Astrocyte of the hippocampus (primary cell): ENCODE measurements around the gene RGS17.

ENCODE experiments used
- DNase-seq: peaks from one replicate; pipeline ENCODE4 v3.0.0; 2011; ENCODE audit warnings: low read depth, low spot score

Gene RGS17

GRCh38 chr6:153084393-153084792 is 46.7 kb downstream of the RGS17 start:
- no peak for DNase-seq

GRCh38 chr6:153083869-153084268 is 47.2 kb downstream of the RGS17 start:
- DNase-seq: no peak

- no peak for DNase-seq
Observed at GRCh38 chr6:153081914-153082313, 49.2 kb downstream of the RGS17 start.

- no peak for DNase-seq
Observed at GRCh38 chr6:153076431-153076830, 54.7 kb downstream of the RGS17 start.

GRCh38 chr6:153074761-153075160 is 56.3 kb downstream of the RGS17 start:
- no peak for DNase-seq

- no peak for DNase-seq
Observed at GRCh38 chr6:153073841-153074240, 57.2 kb downstream of the RGS17 start.

GRCh38 chr6:153070756-153071155 is 60.3 kb downstream of the RGS17 start:
- DNase-seq: no peak

- DNase-seq: no peak
Observed at GRCh38 chr6:153069897-153070296, 61.2 kb downstream of the RGS17 start.

GRCh38 chr6:153065222-153065621 is 65.9 kb downstream of the RGS17 start:
- no peak for DNase-seq

GRCh38 chr6:153063936-153064335 is 67.1 kb downstream of the RGS17 start:
- DNase-seq: no peak

GRCh38 chr6:153062516-153062915 is 68.6 kb downstream of the RGS17 start:
- DNase-seq: no peak

- DNase-seq: no peak
Observed at GRCh38 chr6:153059757-153060156, 71.3 kb downstream of the RGS17 start.

GRCh38 chr6:153059311-153059710 is 71.8 kb downstream of the RGS17 start:
- no peak for DNase-seq

GRCh38 chr6:153058909-153059308 is 72.2 kb downstream of the RGS17 start:
- DNase-seq: peak; percentile 13

- peak; percentile 31 for DNase-seq
Observed at GRCh38 chr6:153058291-153058690, 72.8 kb downstream of the RGS17 start.

- DNase-seq: no peak
Observed at GRCh38 chr6:153056308-153056707, 74.8 kb downstream of the RGS17 start.

- DNase-seq: no peak
Observed at GRCh38 chr6:153051801-153052200, 79.3 kb downstream of the RGS17 start.

- DNase-seq: no peak
Observed at GRCh38 chr6:153048631-153049030, 82.5 kb downstream of the RGS17 start.

GRCh38 chr6:153047386-153047785 is 83.7 kb downstream of the RGS17 start:
- DNase-seq: no peak

- no peak for DNase-seq
Observed at GRCh38 chr6:153045271-153045670, 85.8 kb downstream of the RGS17 start.

GRCh38 chr6:153044295-153044694 is 86.8 kb downstream of the RGS17 start:
- no peak for DNase-seq

GRCh38 chr6:153043719-153044118 is 87.4 kb downstream of the RGS17 start:
- no peak for DNase-seq

- peak; percentile 28 for DNase-seq
Observed at GRCh38 chr6:153038378-153039057, 92.6 kb downstream of the RGS17 start.

- DNase-seq: no peak
Observed at GRCh38 chr6:153034139-153034538, 96.9 kb downstream of the RGS17 start.
